GM23338 (cell line): ENCODE results near the gene MED12L. TPM values are rescaled to one million over a fixed set of nuclear protein-coding genes. Genes with fewer than 3 reads are reported as not detected.

Experiments
- ATAC-seq: fragments of 200-7000 bp; cut with Tn5 transposase; 3 replicates; pipeline ENCODE4 v1.9.1; 2020
- DNase-seq: peaks from one replicate; pipeline ENCODE4 v3.0.0-alpha.2; 2015; ENCODE audit warnings: low spot score
- H2AFZ ChIP-seq: fragments of 200-600 bp; sonication (generic); 2 replicates; pipeline ENCODE4 v1.8.0; 2016; ENCODE audit warnings: antibody characterized with exemption, mild to moderate bottlenecking, moderate library complexity
- H3F3A ChIP-seq: fragments of 200-600 bp; sonication (generic); replicated peaks from 2 replicates; pipeline ENCODE4 v1.8.0; 2017; ENCODE audit warnings: antibody characterized with exemption, mixed run types, low read depth
- H3K27ac ChIP-seq: fragments of 200-600 bp; sonication (generic); 2 replicates; pipeline ENCODE4 v1.6.1; 2016; ENCODE audit warnings: low read depth
- H3K27me3 ChIP-seq: fragments of 200-600 bp; sonication (generic); 2 replicates; pipeline ENCODE4 v1.8.0; 2016; ENCODE audit warnings: mild to moderate bottlenecking, mixed run types, moderate library complexity; ENCODE audit not compliant: insufficient read depth
- H3K36me3 ChIP-seq: fragments of 200-600 bp; sonication (generic); 2 replicates; pipeline ENCODE4 v1.8.0; 2016; ENCODE audit warnings: mild to moderate bottlenecking; ENCODE audit not compliant: insufficient read depth
- H3K4me1 ChIP-seq: fragments of 200-600 bp; sonication (generic); 2 replicates; pipeline ENCODE4 v1.8.0; 2016; ENCODE audit warnings: mild to moderate bottlenecking, moderate library complexity; ENCODE audit not compliant: insufficient read depth
- H3K4me2 ChIP-seq: fragments of 200-600 bp; sonication (generic); 2 replicates; pipeline ENCODE4 v1.7.1; 2017; ENCODE audit warnings: mixed run types
- H3K4me3 ChIP-seq: fragments of 200-600 bp; sonication (generic); 2 replicates; pipeline ENCODE4 v1.6.1; 2016; ENCODE audit warnings: mixed run types
- H3K79me2 ChIP-seq: fragments of 200-600 bp; sonication (generic); replicated peaks from 2 replicates; pipeline ENCODE4 v1.8.0; 2017; ENCODE audit warnings: mild to moderate bottlenecking; ENCODE audit not compliant: insufficient read depth
- H3K9me2 ChIP-seq: fragments of 200-600 bp; sonication (generic); 2 replicates; pipeline ENCODE4 v1.8.0; 2017; ENCODE audit not compliant: insufficient read depth
- H4K20me1 ChIP-seq: fragments of 200-600 bp; sonication (generic); replicated peaks from 2 replicates; pipeline ENCODE4 v1.8.0; 2017; ENCODE audit warnings: mild to moderate bottlenecking; ENCODE audit not compliant: insufficient read depth
- H3K27ac Mint-ChIP-seq: 2 replicates; pipeline ENCODE4 v1.8.0; 2020; ENCODE audit warnings: inconsistent platforms, mild to moderate bottlenecking, moderate library complexity, mixed read lengths
- H3K27me3 Mint-ChIP-seq: 3 replicates; pipeline ENCODE4 v1.8.0; 2022; ENCODE audit warnings: low read depth, mild to moderate bottlenecking, moderate library complexity, mixed read lengths, inconsistent platforms; ENCODE audit not compliant: insufficient read depth, poor library complexity
- H3K36me3 Mint-ChIP-seq: 3 replicates; pipeline ENCODE4 v1.8.0; 2021; ENCODE audit warnings: low read depth, mild to moderate bottlenecking, inconsistent platforms, moderate library complexity, mixed read lengths
- H3K4me1 Mint-ChIP-seq: 3 replicates; pipeline ENCODE4 v1.8.0; 2020; ENCODE audit warnings: mild to moderate bottlenecking, inconsistent platforms, mixed read lengths
- H3K4me3 Mint-ChIP-seq: 3 replicates; pipeline ENCODE4 v1.8.0; 2021; ENCODE audit warnings: moderate library complexity, mild to moderate bottlenecking, inconsistent platforms, mixed read lengths
- H3K9me3 Mint-ChIP-seq: 3 replicates; pipeline ENCODE4 v1.8.0; 2020; ENCODE audit warnings: moderate library complexity, mild to moderate bottlenecking, inconsistent platforms, mixed read lengths
- CREB1 ChIP-seq: fragments of 250-450 bp; sonication (Bioruptor Pico); IDR thresholded peaks from 2 replicates; pipeline ENCODE4 v1.5.0; 2020; ENCODE audit warnings: low read depth, mild to moderate bottlenecking, moderate library complexity
- CTCF ChIP-seq, 2 experiments: fragments of 200-600 bp in 1 of 2; sonication (generic) in 1 of 2; conservative IDR thresholded peaks; 2 replicates each; pipeline versions ENCODE4 v1.5.1 to v1.6.1; 2016 to 2017; ENCODE audit warnings: antibody characterized with exemption in 2 of 2, low read depth in 2 of 2, mild to moderate bottlenecking in 2 of 2, moderate library complexity in 1 of 2
- ETS1 ChIP-seq: IDR thresholded peaks from 2 replicates; pipeline ENCODE4 v1.6.1; 2016; ENCODE audit warnings: antibody characterized with exemption
- EZH2 ChIP-seq: fragments of 200-600 bp; sonication (generic); IDR thresholded peaks from one replicate; pipeline ENCODE4 v1.8.0; 2017; ENCODE audit warnings: antibody characterized with exemption, mild to moderate bottlenecking, low read depth; ENCODE audit not compliant: unreplicated experiment
- EZH2phosphoT487 ChIP-seq: fragments of 200-600 bp; sonication (generic); IDR thresholded peaks from one replicate; pipeline ENCODE4 v1.8.1; 2018; ENCODE audit warnings: antibody characterized with exemption; ENCODE audit not compliant: unreplicated experiment
- JUNB ChIP-seq: IDR thresholded peaks from one replicate; pipeline ENCODE4 v1.6.1; 2016; ENCODE audit warnings: antibody characterized with exemption; ENCODE audit not compliant: unreplicated experiment
- NANOG ChIP-seq: IDR thresholded peaks from 2 replicates; pipeline ENCODE4 v1.6.1; 2016; ENCODE audit warnings: antibody characterized with exemption, borderline replicate concordance
- POLR2AphosphoS5 ChIP-seq: IDR thresholded peaks from 2 replicates; pipeline ENCODE4 v1.6.1; 2016; ENCODE audit warnings: antibody characterized with exemption, low read depth
- REST ChIP-seq: IDR thresholded peaks from one replicate; pipeline ENCODE4 v1.6.1; 2018; ENCODE audit warnings: antibody characterized with exemption; ENCODE audit not compliant: unreplicated experiment
- STAT1 ChIP-seq: IDR thresholded peaks from one replicate; pipeline ENCODE4 v1.6.1; 2016; ENCODE audit warnings: antibody characterized with exemption; ENCODE audit not compliant: unreplicated experiment
- ZNF114 ChIP-seq: fragments of 250-450 bp; sonication (Bioruptor Pico); IDR thresholded peaks from 2 replicates; pipeline ENCODE4 v1.5.0; 2020; ENCODE audit warnings: mild to moderate bottlenecking, moderate library complexity
- ZNF462 ChIP-seq: fragments of 250-450 bp; sonication (Bioruptor Pico); IDR thresholded peaks from 2 replicates; pipeline ENCODE4 v1.5.0; 2020; ENCODE audit warnings: mild to moderate bottlenecking, moderate library complexity
- polyA plus RNA-seq: library from polyadenylated mRNA; unstranded; fragments of >200 nt; fragmentation: Nextera tagmentation; extraction: Ambion mirVana; gene quantifications from 2 replicates; pipeline ENCODE4 v1.2.1, GENCODE V29; 2016
- total RNA-seq: library from RNA; depleted of rRNA; stranded (reverse); fragments of >200 nt; shearing (Covaris generic); gene quantifications from 2 replicates; pipeline ENCODE4 v1.2.3, GENCODE V29; 2014

Gene MED12L
- total and polyA plus RNA-seq, 2 experiments from 2014 or later: 5.7 to 25.0 TPM

GRCh38 chr3:151206201-151206600 lies 120.7 kb downstream of the MED12L start (continued):
- TF ChIP-seq ETS1: no peak
- no peak for TF ChIP-seq NANOG
- no peak for TF ChIP-seq STAT1

- Histone ChIP-seq H3K79me2 (no peaks in the 10 kb centered on the region), H3K36me3 (no peaks in the 10 kb centered on the region), H3K27me3 (no peaks in the 10 kb centered on the region), H2AFZ (no peak overlapping the region), H3K9me2 (no peaks in the 10 kb centered on the region), H3K4me1 (peaks cover 4% of the 10 kb centered on the region; the same call in 1 of the 2 replicates), H3K27ac (no peak overlapping the region), H3K4me2 (no peak overlapping the region), H3K4me3 (no peak overlapping the region), H3F3A (no peaks in the 10 kb centered on the region), H4K20me1 (no peaks in the 10 kb centered on the region)
- DNase-seq (no peak), ATAC-seq (no peak)
- no peaks in the 10 kb centered on the region for H3K9me3 Mint-ChIP-seq
- peak overlapping the region; percentile 42 for H3K27ac Mint-ChIP-seq
- no peak overlapping the region for H3K4me3 Mint-ChIP-seq
- H3K27me3 Mint-ChIP-seq: peaks cover 3% of the 10 kb centered on the region
- peaks cover 27% of the 10 kb centered on the region for H3K4me1 Mint-ChIP-seq
- H3K36me3 Mint-ChIP-seq: no peaks in the 10 kb centered on the region
- TF ChIP-seq POLR2AphosphoS5 (no peak), ZNF114 (no peak), EZH2phosphoT487 (no peak), EZH2 (no peak), ZNF462 (CRISPR knock-in tag) (no peak), REST (no peak), CREB1 (CRISPR knock-in tag) (no peak), ETS1 (no peak), JUNB (no peak), STAT1 (no peak), CTCF (conservative IDR thresholded peaks at IDR 0.05; ENCODE audit: low read depth in 2 of 2) (no peak)
Measured at GRCh38 chr3:151209654-151210053, 124.2 kb downstream of the MED12L start.
